ENCODE results near the gene KIFC3. TPM values are rescaled to one million over a fixed set of nuclear protein-coding genes. Genes with fewer than 3 reads are reported as not detected.

The KIFC3 gene
- total and polyA plus RNA-seq, 11 donors = 46.1 to 105 (median 65.6) TPM

- intact Hi-C loops (cut with DNase I) = loop anchor here in 9 of 10 donors (2.0 to 10.0 kb wide), 8 partner anchors 37 to 205 kb away; partner anchors contain the start of genes USB1 (in 2 of the 9) and ZNF319 (in 2 of the 9)
- peak overlapping the region in 7 of 12 donors; percentile 58 to 91 (median 82) for H3K4me3 ChIP-seq
- DNase-seq (peak in 1 of 5 donors; percentile 40), ATAC-seq (no peak)
- TF ChIP-seq CTCF (IDR thresholded peaks at IDR 0.05) = no peak
- TF ChIP-seq POLR2A (IDR thresholded peaks at IDR 0.05) = no peak
- H3K36me3 ChIP-seq = peaks cover 0 to 30% (median 17%) of the 10 kb centered on the region in 9 donors
- no peaks in the 10 kb centered on the region for H3K27me3 ChIP-seq
- H3K9me3 ChIP-seq = no peaks in the 10 kb centered on the region
- WGBS, 4 donors = 37 to 48% (median 44%) methylated on average over 4 to 5 of the region's 5 CpGs
- peak overlapping the region; percentile 24 to 99 (median 95) for H3K27ac ChIP-seq
- peaks cover 6 to 88% (median 66%) of the 10 kb centered on the region in 12 donors for H3K4me1 ChIP-seq
These were observed 2.6 kb downstream of the KIFC3 start for GRCh38 chr16:57799600-57800199.

DNA sequence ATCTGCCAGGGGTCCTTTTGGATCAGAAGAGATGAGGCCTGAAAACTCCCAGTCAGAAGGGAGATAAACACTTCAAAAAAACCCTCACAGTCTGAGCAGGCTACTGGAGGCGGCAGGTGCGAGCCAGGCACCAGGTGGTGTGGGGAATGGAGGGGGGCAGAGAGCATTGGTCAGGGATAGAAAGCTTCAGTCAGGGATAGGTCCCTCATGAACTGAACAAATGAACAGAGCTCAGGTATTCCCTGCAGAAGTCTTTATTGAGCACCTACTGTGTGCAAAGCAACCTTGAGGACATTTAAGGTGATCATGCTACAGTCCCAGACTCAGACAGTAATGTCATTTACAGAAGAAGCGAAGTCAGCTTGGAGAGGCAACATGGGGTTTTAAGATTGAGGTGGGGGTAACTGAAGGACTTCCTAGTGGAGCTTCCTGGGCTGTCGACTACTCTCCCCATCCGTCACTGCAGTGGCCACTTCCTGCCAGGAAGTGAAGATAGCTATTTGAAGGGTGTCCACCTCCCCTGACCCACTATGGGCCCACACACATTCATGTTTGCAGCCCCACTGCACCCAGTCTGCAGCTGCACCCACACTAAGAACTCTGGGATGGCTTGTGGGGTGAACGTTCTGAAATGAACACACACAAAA, 3.2 kb downstream of the KIFC3 start:
- H3K27me3 ChIP-seq = no peaks in the 10 kb centered on the region
- TF ChIP-seq POLR2A (IDR thresholded peaks at IDR 0.05) = no peak
- TF ChIP-seq CTCF (IDR thresholded peaks at IDR 0.05) = no peak
- intact Hi-C loops (cut with DNase I) = loop anchor here in 4 of 10 donors (5.0 kb wide), 3 partner anchors 37 to 63 kb away; no protein-coding TSS in a partner anchor
- ATAC-seq = no peak
- peak in 2 of 5 donors; percentile 25 to 26 for DNase-seq
- peaks cover 0 to 36% (median 24%) of the 10 kb centered on the region in 9 donors for H3K36me3 ChIP-seq
- peaks cover 6 to 82% (median 62%) of the 10 kb centered on the region in 12 donors for H3K4me1 ChIP-seq
- WGBS, 4 donors = 63 to 66% (median 65%) methylated on average over 6 of the region's 6 CpGs
- H3K4me3 ChIP-seq = peak overlapping the region in 4 of 12 donors; percentile 23 to 85 (median 78)
- no peaks in the 10 kb centered on the region for H3K9me3 ChIP-seq
- peak overlapping the region in 11 of 12 donors; percentile 11 to 99 (median 95) for H3K27ac ChIP-seq

DNA sequence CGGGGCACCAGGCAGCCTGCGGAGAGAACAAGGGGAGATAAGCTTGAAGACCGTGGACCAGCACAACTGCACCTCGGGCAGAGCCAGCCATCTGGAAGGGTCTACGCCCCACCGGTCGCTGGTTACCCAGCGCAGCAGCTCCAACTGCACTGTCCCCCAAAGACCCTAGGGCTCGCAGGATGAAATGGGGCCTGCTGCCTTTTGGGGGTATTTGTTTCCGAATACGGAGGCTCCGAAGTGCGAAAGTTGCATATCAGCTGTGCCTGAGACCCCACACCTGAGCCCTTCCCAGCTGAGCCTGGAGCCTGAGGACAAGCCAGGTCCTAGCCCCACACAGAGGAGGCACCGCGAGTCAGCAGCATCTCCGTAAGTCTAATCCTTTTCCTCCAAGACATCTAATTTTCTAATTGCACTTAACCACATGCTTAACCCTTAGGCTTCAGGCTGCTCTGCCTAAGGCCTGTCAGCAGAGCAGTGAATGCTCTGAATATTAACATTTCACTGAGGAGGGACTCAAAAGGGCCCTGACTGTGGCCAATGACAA, 4.0 kb downstream of the KIFC3 start:
- Histone ChIP-seq H3K4me3 (peak overlapping the region in 6 of 12 donors; percentile 18 to 34 (median 26)), H3K27me3 (no peaks in the 10 kb centered on the region), H3K4me1 (peaks cover 6 to 75% (median 55%) of the 10 kb centered on the region in 12 donors), H3K36me3 (peaks cover 0 to 43% (median 31%) of the 10 kb centered on the region in 9 donors), H3K9me3 (no peaks in the 10 kb centered on the region), H3K27ac (peak overlapping the region in 9 of 12 donors; percentile 9 to 98 (median 62))
- ATAC-seq = no peak
- intact Hi-C loops (cut with DNase I) = loop anchor here in 4 of 10 donors (5.0 kb wide), 3 partner anchors 36 to 64 kb away; no protein-coding TSS in a partner anchor
- 79 to 84% (median 82%) methylated on average over 10 to 16 of the region's 16 CpGs for WGBS, 4 donors
- no peak for TF ChIP-seq POLR2A (IDR thresholded peaks at IDR 0.05)
- DNase-seq = peak in 1 of 5 donors; percentile 55

- TF ChIP-seq CTCF (IDR thresholded peaks at IDR 0.05) (no peak), POLR2A (IDR thresholded peaks at IDR 0.05) (no peak)
- Histone ChIP-seq H3K36me3 (peaks cover 0 to 50% (median 36%) of the 10 kb centered on the region in 9 donors), H3K9me3 (no peaks in the 10 kb centered on the region), H3K4me1 (peaks cover under 1 to 69% (median 49%) of the 10 kb centered on the region in 12 donors), H3K27me3 (no peaks in the 10 kb centered on the region), H3K27ac (peak overlapping the region in 11 of 12 donors; percentile 40 to 98 (median 60)), H3K4me3 (peak overlapping the region in 8 of 12 donors; percentile 18 to 34 (median 26))
- 64 to 75% (median 64%) methylated on average over 21 to 42 of the region's 42 CpGs for WGBS, 4 donors
- DNase-seq (peak in 2 of 5 donors; percentile 55 to 60), ATAC-seq (peak; percentile 21 to 41 (median 26))
- intact Hi-C loops (cut with DNase I) = loop anchor here in 5 of 10 donors (2.0 to 5.0 kb wide), 4 partner anchors 35 to 65 kb away; no protein-coding TSS in a partner anchor
These were observed 4.6 kb downstream of the KIFC3 start for GRCh38 chr16:57797526-57798266.

Measured in heart left ventricle (tissue), 16 donors.